ENCODE measurements around the gene PIK3CD.

DNA sequence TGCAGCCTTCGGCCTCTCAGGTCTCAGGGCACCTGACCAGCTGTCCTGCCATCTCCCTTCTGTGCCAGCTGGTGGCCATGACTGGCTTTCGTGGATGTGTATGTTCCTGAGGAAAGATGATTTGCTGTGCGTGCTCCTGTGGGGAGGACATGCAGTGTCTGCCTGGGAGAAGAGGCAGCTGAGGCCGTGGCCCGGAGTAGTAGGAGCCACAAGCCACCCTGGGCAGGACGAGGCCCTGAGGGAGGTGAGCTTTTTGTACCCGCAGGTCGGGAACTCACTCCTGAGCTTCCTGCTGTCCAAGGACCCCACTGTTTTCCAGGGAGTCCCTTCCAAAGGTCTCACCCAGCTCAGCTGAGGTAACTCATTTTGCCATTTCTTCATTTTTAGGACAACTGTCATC lies 58.5 kb downstream of the PIK3CD start:
- TF ChIP-seq, protein P1, sequence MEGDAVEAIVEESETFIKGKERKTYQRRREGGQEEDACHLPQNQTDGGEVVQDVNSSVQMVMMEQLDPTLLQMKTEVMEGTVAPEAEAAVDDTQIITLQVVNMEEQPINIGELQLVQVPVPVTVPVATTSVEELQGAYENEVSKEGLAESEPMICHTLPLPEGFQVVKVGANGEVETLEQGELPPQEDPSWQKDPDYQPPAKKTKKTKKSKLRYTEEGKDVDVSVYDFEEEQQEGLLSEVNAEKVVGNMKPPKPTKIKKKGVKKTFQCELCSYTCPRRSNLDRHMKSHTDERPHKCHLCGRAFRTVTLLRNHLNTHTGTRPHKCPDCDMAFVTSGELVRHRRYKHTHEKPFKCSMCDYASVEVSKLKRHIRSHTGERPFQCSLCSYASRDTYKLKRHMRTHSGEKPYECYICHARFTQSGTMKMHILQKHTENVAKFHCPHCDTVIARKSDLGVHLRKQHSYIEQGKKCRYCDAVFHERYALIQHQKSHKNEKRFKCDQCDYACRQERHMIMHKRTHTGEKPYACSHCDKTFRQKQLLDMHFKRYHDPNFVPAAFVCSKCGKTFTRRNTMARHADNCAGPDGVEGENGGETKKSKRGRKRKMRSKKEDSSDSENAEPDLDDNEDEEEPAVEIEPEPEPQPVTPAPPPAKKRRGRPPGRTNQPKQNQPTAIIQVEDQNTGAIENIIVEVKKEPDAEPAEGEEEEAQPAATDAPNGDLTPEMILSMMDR (IDR thresholded peaks at IDR 0.05): no peak
- no peak for TF ChIP-seq POLR2A (IDR thresholded peaks at IDR 0.05)
